CD4-positive, alpha-beta T cell treated with Interleukin-6 at 100 ng/mL for 8 hours (primary cell): ENCODE data around the gene ALG8.
"Not testable (repeated sequence)": the region's sequence is repeated elsewhere in the genome, so short reads cannot be mapped to it uniquely, and the experiment has no call there.

ENCODE experiments used
- DNase-seq: peaks from one replicate; pipeline ENCODE4 v3.0.0-alpha.2; 2020; ENCODE audit warnings: mixed read lengths, low spot score

ALG8 gene

GRCh38 chr11:78071717-78072116 is 67.7 kb downstream of the ALG8 start:
- no peak for DNase-seq

- DNase-seq = no peak
Measured at GRCh38 chr11:78070621-78071020, 68.8 kb downstream of the ALG8 start.

DNA sequence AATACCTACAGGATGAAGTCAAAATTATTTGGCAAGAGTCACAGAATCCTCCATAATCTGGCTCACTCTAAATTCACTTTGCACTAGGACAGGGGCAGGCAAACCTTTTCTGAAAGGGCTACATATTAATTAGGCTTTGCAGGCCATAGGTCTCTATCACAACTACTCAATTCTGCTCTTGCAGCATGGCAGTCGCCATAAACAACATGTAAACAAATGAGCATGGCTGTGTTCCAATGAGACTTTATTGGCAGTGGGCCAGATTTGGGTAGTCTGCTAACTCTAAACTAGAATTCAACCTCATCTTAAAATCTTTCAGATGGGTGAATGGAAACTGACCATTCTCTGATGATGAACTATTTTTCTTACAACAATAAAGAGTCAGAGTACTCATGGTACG is 70.0 kb downstream of the ALG8 start:
- DNase-seq = no peak

GRCh38 chr11:78067704-78068103 is 71.7 kb downstream of the ALG8 start:
- no peak for DNase-seq

DNA sequence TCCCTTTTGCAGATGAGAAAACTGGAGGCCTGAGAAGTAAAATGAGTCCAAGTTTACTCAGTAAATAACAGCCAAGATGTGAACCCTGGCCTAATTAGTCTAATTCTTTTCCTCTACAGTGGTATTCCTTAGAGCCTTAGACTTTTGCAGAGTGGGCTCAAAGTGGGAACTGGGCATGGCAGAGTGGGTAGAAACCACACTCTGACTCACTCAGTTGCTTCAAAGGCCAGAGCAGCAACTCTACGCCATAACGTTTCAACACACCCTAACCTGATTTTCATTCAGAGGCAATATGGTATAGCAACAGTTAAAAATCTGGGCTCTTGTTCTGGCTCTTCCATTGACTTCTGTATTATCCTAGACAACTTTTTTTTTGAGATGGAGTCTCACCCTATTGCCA is 73.0 kb downstream of the ALG8 start:
- no peak for DNase-seq

DNA sequence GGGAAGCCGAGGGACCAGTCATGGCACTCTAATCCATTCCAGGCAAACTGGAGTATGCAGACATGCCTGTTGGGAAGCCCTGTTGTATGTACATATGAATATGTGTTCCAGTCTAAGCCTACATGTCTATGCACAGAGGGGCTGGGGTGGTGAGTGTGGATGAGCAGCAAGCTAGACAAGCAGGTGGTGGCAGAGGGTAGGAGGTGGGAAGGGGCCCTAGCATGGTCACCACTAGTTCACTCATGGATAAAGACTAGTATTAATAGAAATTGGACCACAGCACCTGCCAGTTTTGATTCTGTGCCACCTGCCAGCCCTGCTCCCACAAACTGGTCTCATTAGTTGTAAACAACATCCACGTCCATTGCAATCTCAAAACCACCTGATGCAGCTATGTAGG is 74.2 kb downstream of the ALG8 start:
- no peak for DNase-seq

- DNase-seq = no peak
Measured at GRCh38 chr11:78063440-78064181, 75.8 kb downstream of the ALG8 start, which contains the start of gene THRSP. Gene THRSP (plus strand): TSS chr11:78063861. CDS start chr11:78063882, 21 bp downstream.

DNA sequence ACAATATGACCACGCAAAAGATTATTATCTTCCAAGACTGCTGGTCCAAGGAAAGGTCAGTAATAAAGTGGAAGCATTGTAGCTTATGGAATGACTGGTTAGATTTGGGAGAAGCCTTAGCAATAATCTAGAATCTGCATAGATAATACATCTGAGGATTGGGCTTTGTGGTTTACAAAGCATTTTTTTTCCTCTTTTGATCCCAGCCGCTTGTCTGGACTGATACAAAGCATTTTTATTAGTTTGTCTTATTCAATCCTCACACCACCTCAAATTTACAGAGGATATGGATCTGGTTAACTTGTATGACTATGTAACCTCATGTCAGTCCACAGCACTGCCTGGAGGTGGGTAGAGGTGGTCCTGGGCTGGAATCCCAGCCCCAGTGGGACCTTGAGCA is 76.8 kb downstream of the ALG8 start:
- no peak for DNase-seq

GRCh38 chr11:78061921-78062311 is 77.5 kb downstream of the ALG8 start:
- no peak for DNase-seq

- DNase-seq = no peak
Measured at GRCh38 chr11:78061088-78061920, 78.1 kb downstream of the ALG8 start.

DNA sequence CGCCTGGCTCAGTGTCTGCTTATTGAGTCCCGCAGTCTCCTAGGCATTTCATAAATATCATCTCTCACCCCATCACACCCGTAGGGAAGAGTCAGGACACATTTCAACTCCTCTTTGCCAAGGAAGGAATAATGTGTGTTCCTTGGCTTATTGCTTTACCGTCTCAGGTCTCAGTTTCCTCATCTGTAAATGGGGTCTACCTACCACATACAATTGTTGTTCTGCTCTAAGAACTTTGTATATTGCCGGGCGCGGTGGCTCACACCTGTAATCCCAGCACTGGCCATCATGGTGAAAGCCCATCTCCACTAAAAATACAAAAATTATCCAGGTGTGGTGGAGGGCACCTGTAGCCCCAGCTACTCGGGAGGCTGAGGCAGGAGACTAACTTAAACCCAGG is 78.9 kb downstream of the ALG8 start:
- no peak for DNase-seq

DNA sequence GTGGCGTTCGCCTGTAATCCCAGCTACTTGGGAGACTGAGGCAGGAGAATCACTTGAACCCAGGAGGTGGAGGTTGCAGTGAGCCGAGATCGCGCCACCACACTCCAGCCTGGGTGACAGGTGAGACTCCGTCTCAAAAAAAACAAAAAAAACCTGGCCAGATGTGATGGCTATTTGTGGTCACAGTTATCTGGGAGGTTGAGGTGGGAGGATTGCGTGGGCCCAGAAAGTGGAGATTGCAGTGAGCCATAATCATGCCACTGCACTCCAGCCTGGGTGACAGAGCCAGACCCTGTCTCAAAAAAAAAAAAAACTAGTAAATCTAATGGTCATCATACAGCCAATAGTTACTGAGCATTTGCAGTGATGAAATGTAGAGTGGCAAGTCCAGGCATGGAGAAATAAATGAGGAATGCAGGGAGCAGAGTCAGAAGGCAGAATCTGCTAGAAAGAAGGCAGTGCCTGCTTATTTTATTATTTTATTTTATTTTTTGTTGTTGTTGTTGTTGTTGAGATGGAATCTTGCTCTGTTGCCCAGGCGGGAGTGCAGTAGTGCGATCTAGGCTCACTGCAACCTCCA is 79.6 kb downstream of the ALG8 start:
- not testable (repeated sequence) for DNase-seq

GRCh38 chr11:78057462-78058055 is 81.9 kb downstream of the ALG8 start:
- no peak for DNase-seq

- DNase-seq = no peak
Measured at GRCh38 chr11:78056093-78056492, 83.3 kb downstream of the ALG8 start.

DNA sequence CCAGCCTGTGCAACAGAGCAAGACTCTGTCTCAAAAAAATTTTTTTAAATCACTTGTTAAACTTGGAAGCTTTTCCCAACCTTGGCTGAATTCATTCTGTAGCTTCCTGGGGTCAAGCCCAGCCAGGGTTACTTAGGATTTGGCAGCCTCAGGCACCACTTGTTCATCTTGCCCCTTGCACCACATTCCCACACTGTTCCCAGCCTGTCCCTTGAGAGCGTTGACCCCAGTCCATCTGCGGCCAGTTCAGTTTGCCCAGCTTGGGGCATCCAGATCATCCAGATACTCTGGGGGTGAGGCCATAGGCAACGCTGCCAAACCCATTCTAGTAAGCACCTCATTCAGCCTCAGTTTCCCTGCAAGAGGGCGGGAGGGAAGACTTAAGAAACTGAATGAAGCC is 84.5 kb downstream of the ALG8 start:
- DNase-seq = no peak

DNA sequence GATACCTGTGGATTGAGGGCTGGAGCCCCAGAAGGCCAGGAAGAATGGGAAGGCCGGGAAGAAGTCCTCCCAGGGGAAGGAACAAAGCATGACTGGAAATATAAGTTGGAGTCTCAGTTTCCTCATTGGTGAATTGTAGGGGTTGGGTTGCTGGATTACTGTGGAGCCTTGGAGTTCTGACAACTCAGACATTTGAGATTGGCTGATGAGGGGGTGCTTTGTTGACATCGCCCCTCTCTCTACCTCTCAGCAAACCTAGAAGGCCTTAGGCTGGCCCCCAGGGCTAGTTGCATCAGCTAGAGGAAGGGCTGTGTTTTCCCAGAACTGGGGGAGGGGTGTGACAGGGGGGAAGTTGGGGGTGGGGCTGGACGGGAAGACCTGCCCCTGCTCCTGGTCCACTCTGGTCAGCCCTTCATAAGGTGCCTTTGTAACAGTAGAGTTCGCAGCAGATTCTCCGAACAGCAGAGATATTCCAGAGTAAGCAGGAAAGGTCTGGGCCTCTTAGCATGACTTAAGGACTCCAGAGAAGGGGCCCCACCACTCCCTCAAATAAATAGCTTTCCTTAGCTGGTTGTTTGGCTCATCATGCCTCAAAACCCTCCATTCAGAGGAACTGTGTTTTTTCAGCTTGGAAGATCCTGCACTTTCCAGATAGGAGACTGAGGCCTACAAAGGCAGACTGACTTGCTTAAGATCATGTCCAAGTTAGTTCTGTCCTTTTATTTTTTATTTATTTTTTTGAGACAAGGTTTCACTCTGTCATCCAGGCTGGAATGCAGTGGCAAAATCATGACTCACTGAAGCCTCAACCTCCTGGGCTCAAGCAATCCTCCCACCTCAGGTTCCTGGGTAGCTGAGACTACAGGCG is 88.2 kb downstream of the ALG8 start:
- no peak for DNase-seq
